GM23338 (cell line): ENCODE measurements around the gene EVA1B. TPM values are rescaled to one million over a fixed set of nuclear protein-coding genes. Genes with fewer than 3 reads are reported as not detected.

Source experiments
- ATAC-seq: fragments of 200-7000 bp; cut with Tn5 transposase; 3 replicates; pipeline ENCODE4 v1.9.1; 2020
- DNase-seq: peaks from one replicate; pipeline ENCODE4 v3.0.0-alpha.2; 2015; ENCODE audit warnings: low spot score
- H2AFZ ChIP-seq: fragments of 200-600 bp; sonication (generic); 2 replicates; pipeline ENCODE4 v1.8.0; 2016; ENCODE audit warnings: antibody characterized with exemption, mild to moderate bottlenecking, moderate library complexity
- H3F3A ChIP-seq: fragments of 200-600 bp; sonication (generic); replicated peaks from 2 replicates; pipeline ENCODE4 v1.8.0; 2017; ENCODE audit warnings: antibody characterized with exemption, mixed run types, low read depth
- H3K27ac ChIP-seq: fragments of 200-600 bp; sonication (generic); 2 replicates; pipeline ENCODE4 v1.6.1; 2016; ENCODE audit warnings: low read depth
- H3K27me3 ChIP-seq: fragments of 200-600 bp; sonication (generic); 2 replicates; pipeline ENCODE4 v1.8.0; 2016; ENCODE audit warnings: mild to moderate bottlenecking, mixed run types, moderate library complexity; ENCODE audit not compliant: insufficient read depth
- H3K36me3 ChIP-seq: fragments of 200-600 bp; sonication (generic); 2 replicates; pipeline ENCODE4 v1.8.0; 2016; ENCODE audit warnings: mild to moderate bottlenecking; ENCODE audit not compliant: insufficient read depth
- H3K4me1 ChIP-seq: fragments of 200-600 bp; sonication (generic); 2 replicates; pipeline ENCODE4 v1.8.0; 2016; ENCODE audit warnings: mild to moderate bottlenecking, moderate library complexity; ENCODE audit not compliant: insufficient read depth
- H3K4me2 ChIP-seq: fragments of 200-600 bp; sonication (generic); 2 replicates; pipeline ENCODE4 v1.7.1; 2017; ENCODE audit warnings: mixed run types
- H3K4me3 ChIP-seq: fragments of 200-600 bp; sonication (generic); 2 replicates; pipeline ENCODE4 v1.6.1; 2016; ENCODE audit warnings: mixed run types
- H3K79me2 ChIP-seq: fragments of 200-600 bp; sonication (generic); replicated peaks from 2 replicates; pipeline ENCODE4 v1.8.0; 2017; ENCODE audit warnings: mild to moderate bottlenecking; ENCODE audit not compliant: insufficient read depth
- H3K9me2 ChIP-seq: fragments of 200-600 bp; sonication (generic); 2 replicates; pipeline ENCODE4 v1.8.0; 2017; ENCODE audit not compliant: insufficient read depth
- H4K20me1 ChIP-seq: fragments of 200-600 bp; sonication (generic); replicated peaks from 2 replicates; pipeline ENCODE4 v1.8.0; 2017; ENCODE audit warnings: mild to moderate bottlenecking; ENCODE audit not compliant: insufficient read depth
- H3K27ac Mint-ChIP-seq: 2 replicates; pipeline ENCODE4 v1.8.0; 2020; ENCODE audit warnings: inconsistent platforms, mild to moderate bottlenecking, moderate library complexity, mixed read lengths
- H3K27me3 Mint-ChIP-seq: 3 replicates; pipeline ENCODE4 v1.8.0; 2022; ENCODE audit warnings: low read depth, mild to moderate bottlenecking, moderate library complexity, mixed read lengths, inconsistent platforms; ENCODE audit not compliant: insufficient read depth, poor library complexity
- H3K36me3 Mint-ChIP-seq: 3 replicates; pipeline ENCODE4 v1.8.0; 2021; ENCODE audit warnings: low read depth, mild to moderate bottlenecking, inconsistent platforms, moderate library complexity, mixed read lengths
- H3K4me1 Mint-ChIP-seq: 3 replicates; pipeline ENCODE4 v1.8.0; 2020; ENCODE audit warnings: mild to moderate bottlenecking, inconsistent platforms, mixed read lengths
- H3K4me3 Mint-ChIP-seq: 3 replicates; pipeline ENCODE4 v1.8.0; 2021; ENCODE audit warnings: moderate library complexity, mild to moderate bottlenecking, inconsistent platforms, mixed read lengths
- H3K9me3 Mint-ChIP-seq: 3 replicates; pipeline ENCODE4 v1.8.0; 2020; ENCODE audit warnings: moderate library complexity, mild to moderate bottlenecking, inconsistent platforms, mixed read lengths
- CREB1 ChIP-seq: fragments of 250-450 bp; sonication (Bioruptor Pico); IDR thresholded peaks from 2 replicates; pipeline ENCODE4 v1.5.0; 2020; ENCODE audit warnings: low read depth, mild to moderate bottlenecking, moderate library complexity
- CTCF ChIP-seq, 2 experiments: fragments of 200-600 bp in 1 of 2; sonication (generic) in 1 of 2; conservative IDR thresholded peaks; 2 replicates each; pipeline versions ENCODE4 v1.5.1 to v1.6.1; 2016 to 2017; ENCODE audit warnings: antibody characterized with exemption in 2 of 2, low read depth in 2 of 2, mild to moderate bottlenecking in 2 of 2, moderate library complexity in 1 of 2
- ETS1 ChIP-seq: IDR thresholded peaks from 2 replicates; pipeline ENCODE4 v1.6.1; 2016; ENCODE audit warnings: antibody characterized with exemption
- EZH2phosphoT487 ChIP-seq: fragments of 200-600 bp; sonication (generic); IDR thresholded peaks from one replicate; pipeline ENCODE4 v1.8.1; 2018; ENCODE audit warnings: antibody characterized with exemption; ENCODE audit not compliant: unreplicated experiment
- JUNB ChIP-seq: IDR thresholded peaks from one replicate; pipeline ENCODE4 v1.6.1; 2016; ENCODE audit warnings: antibody characterized with exemption; ENCODE audit not compliant: unreplicated experiment
- NANOG ChIP-seq: IDR thresholded peaks from 2 replicates; pipeline ENCODE4 v1.6.1; 2016; ENCODE audit warnings: antibody characterized with exemption, borderline replicate concordance
- POLR2AphosphoS5 ChIP-seq: IDR thresholded peaks from 2 replicates; pipeline ENCODE4 v1.6.1; 2016; ENCODE audit warnings: antibody characterized with exemption, low read depth
- REST ChIP-seq: IDR thresholded peaks from one replicate; pipeline ENCODE4 v1.6.1; 2018; ENCODE audit warnings: antibody characterized with exemption; ENCODE audit not compliant: unreplicated experiment
- STAT1 ChIP-seq: IDR thresholded peaks from one replicate; pipeline ENCODE4 v1.6.1; 2016; ENCODE audit warnings: antibody characterized with exemption; ENCODE audit not compliant: unreplicated experiment
- ZNF114 ChIP-seq: fragments of 250-450 bp; sonication (Bioruptor Pico); IDR thresholded peaks from 2 replicates; pipeline ENCODE4 v1.5.0; 2020; ENCODE audit warnings: mild to moderate bottlenecking, moderate library complexity
- ZNF331 ChIP-seq: fragments of 250-450 bp; sonication (Bioruptor Pico); IDR thresholded peaks from 2 replicates; pipeline ENCODE4 v1.5.0; 2020; ENCODE audit warnings: low read depth, mild to moderate bottlenecking, moderate library complexity
- polyA plus RNA-seq: library from polyadenylated mRNA; unstranded; fragments of >200 nt; fragmentation: Nextera tagmentation; extraction: Ambion mirVana; gene quantifications from 2 replicates; pipeline ENCODE4 v1.2.1, GENCODE V29; 2016
- total RNA-seq: library from RNA; depleted of rRNA; stranded (reverse); fragments of >200 nt; shearing (Covaris generic); gene quantifications from 2 replicates; pipeline ENCODE4 v1.2.3, GENCODE V29; 2014
- TF ChIP-seq, protein P1 (sequence below): fragments of 250-450 bp; sonication (Bioruptor Pico); IDR thresholded peaks from 2 replicates; pipeline ENCODE4 v1.5.0; 2020; ENCODE audit warnings: mild to moderate bottlenecking, moderate library complexity

EVA1B gene
- total and polyA plus RNA-seq, 2 experiments from 2014 or later = 9.2 to 27.3 TPM

DNA sequence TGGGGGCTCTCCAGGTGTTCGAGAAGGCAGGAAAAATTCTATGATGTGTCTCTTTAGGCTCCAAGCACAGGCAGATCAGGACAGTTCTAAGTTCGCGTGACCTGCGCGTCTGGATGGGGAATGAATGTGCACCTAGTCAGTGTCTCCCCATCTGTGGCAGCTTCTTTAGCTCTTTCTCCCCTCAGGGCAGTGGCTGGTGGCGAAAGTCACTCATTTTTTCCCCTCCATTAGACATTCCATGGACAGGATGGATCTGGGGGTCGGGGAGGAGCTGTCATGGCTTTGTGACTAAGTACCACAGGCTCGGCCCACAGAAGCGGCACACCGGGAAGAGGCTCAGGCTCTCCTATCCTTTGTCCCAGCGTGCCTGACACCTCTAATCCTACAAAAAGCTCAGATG is 31.0 kb upstream of the EVA1B start:
- Histone ChIP-seq H3K4me2 (no peak overlapping the region), H3K79me2 (no peaks in the 10 kb centered on the region), H3K36me3 (peaks cover 3% of the 10 kb centered on the region; the same call in 1 of the 2 replicates), H3K27ac (no peak overlapping the region), H3K9me2 (no peaks in the 10 kb centered on the region), H3K27me3 (no peaks in the 10 kb centered on the region), H3K4me3 (no peak overlapping the region), H2AFZ (no peak overlapping the region), H4K20me1 (no peaks in the 10 kb centered on the region; the same call in 1 of the 2 replicates), H3F3A (no peaks in the 10 kb centered on the region), H3K4me1 (peaks cover 5% of the 10 kb centered on the region; the same call in 1 of the 2 replicates)
- Mint-ChIP-seq H3K27ac (no peak overlapping the region), H3K4me3 (no peak overlapping the region), H3K36me3 (peaks cover 57% of the 10 kb centered on the region), H3K27me3 (no peaks in the 10 kb centered on the region), H3K4me1 (peaks cover 13% of the 10 kb centered on the region), H3K9me3 (no peaks in the 10 kb centered on the region)
- TF ChIP-seq STAT1 (no peak), EZH2phosphoT487 (no peak), NANOG (no peak), JUNB (no peak), POLR2AphosphoS5 (no peak), ETS1 (no peak), CREB1 (CRISPR knock-in tag) (no peak), ZNF114 (CRISPR knock-in tag) (no peak), REST (no peak), CTCF (conservative IDR thresholded peaks at IDR 0.05; ENCODE audit: low read depth in 2 of 2) (no peak), ZNF331 (CRISPR knock-in tag) (no peak)
- TF ChIP-seq, protein P1, sequence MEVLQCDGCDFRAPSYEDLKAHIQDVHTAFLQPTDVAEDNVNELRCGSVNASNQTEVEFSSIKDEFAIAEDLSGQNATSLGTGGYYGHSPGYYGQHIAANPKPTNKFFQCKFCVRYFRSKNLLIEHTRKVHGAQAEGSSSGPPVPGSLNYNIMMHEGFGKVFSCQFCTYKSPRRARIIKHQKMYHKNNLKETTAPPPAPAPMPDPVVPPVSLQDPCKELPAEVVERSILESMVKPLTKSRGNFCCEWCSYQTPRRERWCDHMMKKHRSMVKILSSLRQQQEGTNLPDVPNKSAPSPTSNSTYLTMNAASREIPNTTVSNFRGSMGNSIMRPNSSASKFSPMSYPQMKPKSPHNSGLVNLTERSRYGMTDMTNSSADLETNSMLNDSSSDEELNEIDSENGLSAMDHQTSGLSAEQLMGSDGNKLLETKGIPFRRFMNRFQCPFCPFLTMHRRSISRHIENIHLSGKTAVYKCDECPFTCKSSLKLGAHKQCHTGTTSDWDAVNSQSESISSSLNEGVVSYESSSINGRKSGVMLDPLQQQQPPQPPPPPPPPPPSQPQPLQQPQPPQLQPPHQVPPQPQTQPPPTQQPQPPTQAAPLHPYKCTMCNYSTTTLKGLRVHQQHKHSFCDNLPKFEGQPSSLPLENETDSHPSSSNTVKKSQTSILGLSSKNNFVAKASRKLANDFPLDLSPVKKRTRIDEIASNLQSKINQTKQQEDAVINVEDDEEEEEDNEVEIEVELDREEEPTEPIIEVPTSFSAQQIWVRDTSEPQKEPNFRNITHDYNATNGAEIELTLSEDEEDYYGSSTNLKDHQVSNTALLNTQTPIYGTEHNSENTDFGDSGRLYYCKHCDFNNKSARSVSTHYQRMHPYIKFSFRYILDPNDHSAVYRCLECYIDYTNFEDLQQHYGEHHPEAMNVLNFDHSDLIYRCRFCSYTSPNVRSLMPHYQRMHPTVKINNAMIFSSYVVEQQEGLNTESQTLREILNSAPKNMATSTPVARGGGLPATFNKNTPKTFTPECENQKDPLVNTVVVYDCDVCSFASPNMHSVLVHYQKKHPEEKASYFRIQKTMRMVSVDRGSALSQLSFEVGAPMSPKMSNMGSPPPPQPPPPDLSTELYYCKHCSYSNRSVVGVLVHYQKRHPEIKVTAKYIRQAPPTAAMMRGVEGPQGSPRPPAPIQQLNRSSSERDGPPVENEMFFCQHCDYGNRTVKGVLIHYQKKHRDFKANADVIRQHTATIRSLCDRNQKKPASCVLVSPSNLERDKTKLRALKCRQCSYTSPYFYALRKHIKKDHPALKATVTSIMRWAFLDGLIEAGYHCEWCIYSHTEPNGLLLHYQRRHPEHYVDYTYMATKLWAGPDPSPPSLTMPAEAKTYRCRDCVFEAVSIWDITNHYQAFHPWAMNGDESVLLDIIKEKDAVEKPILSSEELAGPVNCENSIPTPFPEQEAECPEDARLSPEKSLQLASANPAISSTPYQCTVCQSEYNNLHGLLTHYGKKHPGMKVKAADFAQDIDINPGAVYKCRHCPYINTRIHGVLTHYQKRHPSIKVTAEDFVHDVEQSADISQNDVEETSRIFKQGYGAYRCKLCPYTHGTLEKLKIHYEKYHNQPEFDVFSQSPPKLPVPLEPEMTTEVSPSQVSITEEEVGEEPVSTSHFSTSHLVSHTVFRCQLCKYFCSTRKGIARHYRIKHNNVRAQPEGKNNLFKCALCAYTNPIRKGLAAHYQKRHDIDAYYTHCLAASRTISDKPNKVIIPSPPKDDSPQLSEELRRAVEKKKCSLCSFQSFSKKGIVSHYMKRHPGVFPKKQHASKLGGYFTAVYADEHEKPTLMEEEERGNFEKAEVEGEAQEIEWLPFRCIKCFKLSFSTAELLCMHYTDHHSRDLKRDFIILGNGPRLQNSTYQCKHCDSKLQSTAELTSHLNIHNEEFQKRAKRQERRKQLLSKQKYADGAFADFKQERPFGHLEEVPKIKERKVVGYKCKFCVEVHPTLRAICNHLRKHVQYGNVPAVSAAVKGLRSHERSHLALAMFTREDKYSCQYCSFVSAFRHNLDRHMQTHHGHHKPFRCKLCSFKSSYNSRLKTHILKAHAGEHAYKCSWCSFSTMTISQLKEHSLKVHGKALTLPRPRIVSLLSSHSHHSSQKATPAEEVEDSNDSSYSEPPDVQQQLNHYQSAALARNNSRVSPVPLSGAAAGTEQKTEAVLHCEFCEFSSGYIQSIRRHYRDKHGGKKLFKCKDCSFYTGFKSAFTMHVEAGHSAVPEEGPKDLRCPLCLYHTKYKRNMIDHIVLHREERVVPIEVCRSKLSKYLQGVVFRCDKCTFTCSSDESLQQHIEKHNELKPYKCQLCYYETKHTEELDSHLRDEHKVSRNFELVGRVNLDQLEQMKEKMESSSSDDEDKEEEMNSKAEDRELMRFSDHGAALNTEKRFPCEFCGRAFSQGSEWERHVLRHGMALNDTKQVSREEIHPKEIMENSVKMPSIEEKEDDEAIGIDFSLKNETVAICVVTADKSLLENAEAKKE (CRISPR knock-in tag) = no peak
- DNase-seq = no peak
- ATAC-seq = no peak
